Measurements from ENCODE around the gene SLF2. TPM values are rescaled to one million over a fixed set of nuclear protein-coding genes. Genes with fewer than 3 reads are reported as not detected.

SLF2 gene
- total RNA-seq, 1 experiment from 2014 or later, result 32.0 TPM

- DNase-seq (ENCODE audit: low read depth), result no peak
These were observed 47.5 kb downstream of the SLF2 start for GRCh38 chr10:100960251-100960650.

GRCh38 chr10:100962351-100963080 is 49.8 kb downstream of the SLF2 start:
- DNase-seq (ENCODE audit: low read depth), result no peak

GRCh38 chr10:100963826-100964225 is 51.1 kb downstream of the SLF2 start:
- DNase-seq (ENCODE audit: low read depth), result no peak

GRCh38 chr10:100965820-100966219 is 53.1 kb downstream of the SLF2 start:
- no peak for DNase-seq (ENCODE audit: low read depth)

GRCh38 chr10:100966887-100967286 is 54.1 kb downstream of the SLF2 start:
- DNase-seq (ENCODE audit: low read depth), result no peak

- no peak for DNase-seq (ENCODE audit: low read depth)
These were observed 54.6 kb downstream of the SLF2 start for GRCh38 chr10:100967332-100967731.

GRCh38 chr10:100968062-100968736 is 55.4 kb downstream of the SLF2 start:
- DNase-seq (ENCODE audit: low read depth), result no peak

GRCh38 chr10:100968863-100969186 is 56.1 kb downstream of the SLF2 start:
- no peak for DNase-seq (ENCODE audit: low read depth)

GRCh38 chr10:100969187-100970075 is 56.7 kb downstream of the SLF2 start, which contains the start of gene SEMA4G:
Gene SEMA4G, plus strand, starts transcription at chr10:100969504. Its CDS starts 3,409 bp downstream, at chr10:100972913.
- peak; percentile 20 for DNase-seq (ENCODE audit: low read depth)

- DNase-seq (ENCODE audit: low read depth), result no peak
These were observed 57.5 kb downstream of the SLF2 start for GRCh38 chr10:100970076-100970913.

GRCh38 chr10:100970914-100971811 is 58.4 kb downstream of the SLF2 start:
- DNase-seq (ENCODE audit: low read depth), result no peak

- no peak for DNase-seq (ENCODE audit: low read depth)
These were observed 59.5 kb downstream of the SLF2 start for GRCh38 chr10:100972115-100972903.

GRCh38 chr10:100972904-100973535 is 60.3 kb downstream of the SLF2 start:
- no peak for DNase-seq (ENCODE audit: low read depth)

GRCh38 chr10:100975397-100975796 is 62.6 kb downstream of the SLF2 start:
- peak; percentile 42 for DNase-seq (ENCODE audit: low read depth)

GRCh38 chr10:100976906-100977305 is 64.1 kb downstream of the SLF2 start:
- DNase-seq (ENCODE audit: low read depth), result no peak

- DNase-seq (ENCODE audit: low read depth), result no peak
These were observed 64.7 kb downstream of the SLF2 start for GRCh38 chr10:100977436-100977835.

GRCh38 chr10:100978121-100978900 is 65.5 kb downstream of the SLF2 start:
- DNase-seq (ENCODE audit: low read depth), result no peak

- no peak for DNase-seq (ENCODE audit: low read depth)
These were observed 66.1 kb downstream of the SLF2 start for GRCh38 chr10:100978901-100979195.
